ENCODE results near the gene EIF2AK3. TPM values are rescaled to one million over a fixed set of nuclear protein-coding genes. Genes with fewer than 3 reads are reported as not detected.

EIF2AK3 gene
- total and polyA plus RNA-seq, 9 donors: 6.2 to 19.8 (median 18.0) TPM

DNA sequence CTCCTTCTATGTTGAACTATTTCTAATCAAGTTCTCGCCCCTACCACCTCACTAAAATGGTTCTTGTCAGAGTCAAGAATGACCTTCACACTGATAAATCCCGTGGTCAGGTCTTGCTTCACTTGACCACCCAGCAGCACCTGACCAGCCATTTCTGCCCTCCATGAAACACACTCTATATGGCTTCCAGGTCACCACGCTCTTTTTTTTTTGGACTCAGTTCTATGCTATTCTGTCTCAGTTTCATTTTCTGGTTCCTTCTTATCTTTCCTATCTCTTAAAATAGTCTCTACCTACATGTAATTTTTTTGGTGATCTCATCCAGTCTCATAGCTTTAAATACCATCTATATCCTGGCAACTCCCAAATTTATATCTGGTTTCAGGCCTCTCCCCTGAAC lies 11.4 kb downstream of the EIF2AK3 start:
- Histone ChIP-seq H3K36me3 (no peaks in the 10 kb centered on the region), H3K27me3 (no peaks in the 10 kb centered on the region), H3K4me3 (no peak overlapping the region), H3K27ac (no peak overlapping the region), H3K4me1 (ENCODE audit: insufficient read depth) (peaks cover 3% of the 10 kb centered on the region), H3K9me3 (no peaks in the 10 kb centered on the region)
- 92 to 95% (median 94%) methylated on average over 3 of the region's 3 CpGs for WGBS, 3 donors
- no peak for TF ChIP-seq EP300 (IDR thresholded peaks at IDR 0.05)
- TF ChIP-seq, protein P1, sequence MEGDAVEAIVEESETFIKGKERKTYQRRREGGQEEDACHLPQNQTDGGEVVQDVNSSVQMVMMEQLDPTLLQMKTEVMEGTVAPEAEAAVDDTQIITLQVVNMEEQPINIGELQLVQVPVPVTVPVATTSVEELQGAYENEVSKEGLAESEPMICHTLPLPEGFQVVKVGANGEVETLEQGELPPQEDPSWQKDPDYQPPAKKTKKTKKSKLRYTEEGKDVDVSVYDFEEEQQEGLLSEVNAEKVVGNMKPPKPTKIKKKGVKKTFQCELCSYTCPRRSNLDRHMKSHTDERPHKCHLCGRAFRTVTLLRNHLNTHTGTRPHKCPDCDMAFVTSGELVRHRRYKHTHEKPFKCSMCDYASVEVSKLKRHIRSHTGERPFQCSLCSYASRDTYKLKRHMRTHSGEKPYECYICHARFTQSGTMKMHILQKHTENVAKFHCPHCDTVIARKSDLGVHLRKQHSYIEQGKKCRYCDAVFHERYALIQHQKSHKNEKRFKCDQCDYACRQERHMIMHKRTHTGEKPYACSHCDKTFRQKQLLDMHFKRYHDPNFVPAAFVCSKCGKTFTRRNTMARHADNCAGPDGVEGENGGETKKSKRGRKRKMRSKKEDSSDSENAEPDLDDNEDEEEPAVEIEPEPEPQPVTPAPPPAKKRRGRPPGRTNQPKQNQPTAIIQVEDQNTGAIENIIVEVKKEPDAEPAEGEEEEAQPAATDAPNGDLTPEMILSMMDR (IDR thresholded peaks at IDR 0.05): no peak
- TF ChIP-seq POLR2A (IDR thresholded peaks at IDR 0.05): no peak
- intact Hi-C loops (cut with DNase I): no loop called here
- no peak for DNase-seq

DNA sequence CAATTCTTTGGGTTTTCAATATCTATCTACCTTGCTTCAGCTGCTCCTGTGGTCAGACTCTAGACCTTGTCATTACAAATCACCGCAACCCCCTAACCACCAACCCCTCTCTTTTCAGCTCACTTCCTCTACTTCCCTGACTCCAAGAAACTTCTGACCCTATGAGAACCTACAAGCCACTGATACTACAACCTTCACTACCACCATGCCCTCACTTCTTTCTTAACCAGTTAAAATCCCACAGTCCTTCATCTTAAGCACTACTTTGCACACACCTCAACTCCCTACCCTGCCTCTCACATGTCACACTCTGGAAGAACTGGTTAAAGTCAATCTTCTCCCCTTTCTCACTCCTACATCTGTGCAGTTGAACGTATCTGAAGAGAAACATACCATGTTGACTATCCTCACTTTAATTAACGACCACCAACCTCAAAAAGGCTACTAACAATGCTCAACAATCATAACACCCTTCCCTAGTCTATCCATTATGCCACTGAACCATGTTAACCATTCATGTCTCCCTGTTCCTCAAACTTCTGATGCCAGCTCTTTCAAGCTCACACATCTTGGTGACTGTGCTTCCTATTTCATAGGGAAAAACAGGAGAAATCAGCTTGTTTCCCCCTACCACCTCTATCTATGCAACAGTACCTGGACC lies 12.6 kb downstream of the EIF2AK3 start:
- no peaks in the 10 kb centered on the region for H3K27me3 ChIP-seq
- intact Hi-C loops (cut with DNase I): no loop called here
- H3K4me1 ChIP-seq (ENCODE audit: insufficient read depth): peaks cover 3% of the 10 kb centered on the region
- TF ChIP-seq POLR2A (IDR thresholded peaks at IDR 0.05) (no peak), EP300 (IDR thresholded peaks at IDR 0.05) (no peak)
- TF ChIP-seq, protein P1 (IDR thresholded peaks at IDR 0.05): no peak
- no peak overlapping the region for H3K27ac ChIP-seq
- H3K9me3 ChIP-seq: no peaks in the 10 kb centered on the region
- WGBS, 3 donors: 92 to 94% (median 92%) methylated on average over 3 of the region's 3 CpGs
- H3K4me3 ChIP-seq: no peak overlapping the region
- no peaks in the 10 kb centered on the region for H3K36me3 ChIP-seq
- DNase-seq: no peak

DNA sequence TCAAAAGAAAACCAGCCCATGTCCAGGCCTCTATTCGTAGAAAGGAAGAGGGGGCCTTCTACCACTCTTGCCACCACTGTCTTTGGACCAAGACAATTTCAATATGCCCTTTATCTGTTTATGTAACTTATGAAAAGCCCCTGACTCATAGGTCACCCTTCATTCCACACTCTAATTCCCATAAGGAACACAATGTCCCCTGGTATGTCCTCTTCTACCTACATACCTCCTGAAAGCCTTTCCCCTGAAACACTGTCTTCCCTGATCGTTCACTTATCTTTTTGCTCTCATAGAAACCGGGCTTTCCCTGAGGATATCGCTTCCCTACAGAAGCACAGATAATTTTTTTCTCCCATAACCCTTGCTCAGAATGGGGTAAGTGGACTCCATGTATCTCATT lies 13.3 kb downstream of the EIF2AK3 start:
- Histone ChIP-seq H3K9me3 (no peaks in the 10 kb centered on the region), H3K27ac (no peak overlapping the region), H3K4me3 (no peak overlapping the region), H3K36me3 (no peaks in the 10 kb centered on the region), H3K27me3 (no peaks in the 10 kb centered on the region), H3K4me1 (ENCODE audit: insufficient read depth) (peaks cover 3% of the 10 kb centered on the region)
- 88 to 94% (median 93%) methylated on average over 4 of the region's 4 CpGs for WGBS, 3 donors
- intact Hi-C loops (cut with DNase I): no loop called here
- no peak for DNase-seq
- TF ChIP-seq POLR2A (IDR thresholded peaks at IDR 0.05) (no peak), EP300 (IDR thresholded peaks at IDR 0.05) (no peak)
- TF ChIP-seq, protein P1 (IDR thresholded peaks at IDR 0.05): no peak

DNA sequence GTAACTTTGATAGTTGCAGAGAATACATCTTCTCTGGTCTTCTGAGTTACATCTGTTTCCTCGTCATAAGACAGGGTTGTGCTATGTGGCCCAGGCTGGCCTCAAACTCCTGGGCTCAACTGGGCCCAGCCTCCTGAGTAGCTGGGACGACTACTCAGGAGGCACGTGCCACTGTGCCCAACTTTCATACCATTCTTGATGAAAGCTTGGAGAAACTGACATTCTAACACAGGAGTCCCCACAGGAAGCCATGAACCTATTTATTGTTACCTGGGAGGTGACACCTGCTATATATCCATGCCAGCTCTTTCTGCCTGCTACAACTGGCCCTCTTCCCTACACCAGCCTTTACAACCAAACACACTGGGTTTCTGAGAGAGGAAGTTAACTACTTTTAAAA lies 19.1 kb downstream of the EIF2AK3 start:
- Histone ChIP-seq H3K36me3 (no peaks in the 10 kb centered on the region), H3K27me3 (no peaks in the 10 kb centered on the region), H3K9me3 (no peaks in the 10 kb centered on the region), H3K4me1 (ENCODE audit: insufficient read depth) (no peaks in the 10 kb centered on the region), H3K4me3 (no peak overlapping the region), H3K27ac (no peak overlapping the region)
- WGBS, 3 donors: 89 to 95% (median 91%) methylated on average over 3 of the region's 3 CpGs
- intact Hi-C loops (cut with DNase I): no loop called here
- TF ChIP-seq, protein P1 (IDR thresholded peaks at IDR 0.05): no peak
- TF ChIP-seq POLR2A (IDR thresholded peaks at IDR 0.05): no peak
- TF ChIP-seq EP300 (IDR thresholded peaks at IDR 0.05): no peak
- no peak for DNase-seq

All from ovary (tissue), 9 donors.